Activated T-cell treated with anti-CD3 and anti-CD28 coated beads for 24 hours (primary cell): ENCODE results near the gene KIFBP.
A peak's percentile ranks its signal among the peaks of the same experiment; 100 is the strongest.

Experiments
- DNase-seq: peaks from one replicate; pipeline ENCODE4 v3.0.0-alpha.2; 2020; ENCODE audit warnings: low read depth

KIFBP gene

GRCh38 chr10:69051710-69052487 lies 63.3 kb downstream of the KIFBP start:
- DNase-seq, result no peak

- DNase-seq, result no peak
Measured at GRCh38 chr10:69052736-69053135, 64.1 kb downstream of the KIFBP start.

GRCh38 chr10:69055241-69055640 lies 66.6 kb downstream of the KIFBP start:
- DNase-seq, result no peak

GRCh38 chr10:69056129-69056528 lies 67.5 kb downstream of the KIFBP start:
- no peak for DNase-seq

- DNase-seq, result no peak
Measured at GRCh38 chr10:69056536-69057260, 68.1 kb downstream of the KIFBP start.

- DNase-seq, result no peak
Measured at GRCh38 chr10:69057261-69057950, 68.8 kb downstream of the KIFBP start.

GRCh38 chr10:69057951-69058297 lies 69.3 kb downstream of the KIFBP start:
- DNase-seq, result no peak

- no peak for DNase-seq
Measured at GRCh38 chr10:69060127-69060798, 71.7 kb downstream of the KIFBP start.

- no peak for DNase-seq
Measured at GRCh38 chr10:69061305-69062161, 72.9 kb downstream of the KIFBP start.

- DNase-seq, result no peak
Measured at GRCh38 chr10:69062901-69063300, 74.3 kb downstream of the KIFBP start.

GRCh38 chr10:69064762-69065328 lies 76.2 kb downstream of the KIFBP start:
- DNase-seq, result no peak

- DNase-seq, result peak; percentile 40
Measured at GRCh38 chr10:69065406-69066361, 77.1 kb downstream of the KIFBP start.
